H9 (cell line): ENCODE results near the gene SEPTIN2. TPM values are rescaled to one million over a fixed set of nuclear protein-coding genes. Genes with fewer than 3 reads are reported as not detected.

Experiments used
- DNase-seq: peaks from one replicate; pipeline ENCODE4 v3.0.0-alpha.2; 2017
- H2AFZ ChIP-seq: one replicate; pipeline ENCODE4 v1.6.1; 2013; ENCODE audit warnings: mild to moderate bottlenecking, low read length, control low read depth, moderate library complexity
- H2AK5ac ChIP-seq: 2 replicates; pipeline ENCODE4 v1.6.1; 2013; ENCODE audit warnings: low read length, control low read depth, mixed read lengths; ENCODE audit not compliant: insufficient read length
- H2BK120ac ChIP-seq: one replicate; pipeline ENCODE4 v1.6.1; 2013; ENCODE audit warnings: low read depth, mild to moderate bottlenecking, low read length, control low read depth, inconsistent platforms; ENCODE audit not compliant: poor library complexity, severe bottlenecking
- H2BK12ac ChIP-seq: 2 replicates; pipeline ENCODE4 v1.6.1; 2013; ENCODE audit warnings: low read length, control low read depth, mixed read lengths, low read depth; ENCODE audit not compliant: insufficient read length
- H2BK15ac ChIP-seq: 2 replicates; pipeline ENCODE4 v1.6.1; 2013; ENCODE audit warnings: low read depth, low read length, control low read depth
- H2BK20ac ChIP-seq: one replicate; pipeline ENCODE4 v1.6.1; 2013; ENCODE audit warnings: low read depth, mild to moderate bottlenecking, low read length, control low read depth, inconsistent platforms; ENCODE audit not compliant: poor library complexity, severe bottlenecking
- H2BK5ac ChIP-seq: 2 replicates; pipeline ENCODE4 v1.6.1; 2013; ENCODE audit warnings: low read length, control low read depth, mixed read lengths; ENCODE audit not compliant: insufficient read length
- H3K14ac ChIP-seq: 2 replicates; pipeline ENCODE4 v1.6.1; 2013; ENCODE audit warnings: low read length, control low read depth; ENCODE audit not compliant: insufficient read depth
- H3K18ac ChIP-seq: 2 replicates; pipeline ENCODE4 v1.6.1; 2013; ENCODE audit warnings: low read depth, mild to moderate bottlenecking, mixed read lengths, low read length, control low read depth; ENCODE audit not compliant: insufficient read length
- H3K23ac ChIP-seq: 2 replicates; pipeline ENCODE4 v1.6.1; 2013; ENCODE audit warnings: low read length, control low read depth, mixed read lengths, low read depth; ENCODE audit not compliant: insufficient read length
- H3K23me2 ChIP-seq: 2 replicates; pipeline ENCODE4 v1.6.1; 2013; ENCODE audit warnings: low read depth, mild to moderate bottlenecking, mixed read lengths, low read length, control low read depth; ENCODE audit not compliant: insufficient read length, poor library complexity, severe bottlenecking
- H3K27ac ChIP-seq: 2 replicates; pipeline ENCODE4 v1.5.1; 2013; ENCODE audit warnings: low read length, control low read depth, mixed read lengths, low read depth; ENCODE audit not compliant: insufficient read length
- H3K27me3 ChIP-seq: 2 replicates; pipeline ENCODE4 v1.6.1; 2013; ENCODE audit warnings: low read length, control low read depth, inconsistent platforms; ENCODE audit not compliant: insufficient read depth
- H3K4ac ChIP-seq: 2 replicates; pipeline ENCODE4 v1.6.1; 2013; ENCODE audit warnings: low read depth, mild to moderate bottlenecking, control low read depth, inconsistent platforms, low read length, moderate library complexity
- H3K4me1 ChIP-seq: 2 replicates; pipeline ENCODE4 v1.6.1; 2013; ENCODE audit warnings: low read length, control low read depth, inconsistent platforms; ENCODE audit not compliant: insufficient read depth
- H3K4me2 ChIP-seq: 2 replicates; pipeline ENCODE4 v1.6.1; 2013; ENCODE audit warnings: low read length, control low read depth, mixed read lengths; ENCODE audit not compliant: insufficient read length, insufficient read depth
- H3K56ac ChIP-seq: 2 replicates; pipeline ENCODE4 v1.6.1; 2013; ENCODE audit warnings: low read depth, mild to moderate bottlenecking, mixed read lengths, low read length, control low read depth; ENCODE audit not compliant: insufficient read length
- H3K79me1 ChIP-seq: 2 replicates; pipeline ENCODE4 v1.6.1; 2013; ENCODE audit warnings: low read depth, mild to moderate bottlenecking, moderate library complexity, low read length, control low read depth, inconsistent platforms; ENCODE audit not compliant: insufficient read depth, poor library complexity, severe bottlenecking
- H3K79me2 ChIP-seq: 2 replicates; pipeline ENCODE4 v1.6.1; 2013; ENCODE audit warnings: low read length, control low read depth, inconsistent platforms; ENCODE audit not compliant: insufficient read depth
- H3K9ac ChIP-seq: 2 replicates; pipeline ENCODE4 v1.6.1; 2013; ENCODE audit warnings: low read length, control low read depth, mixed read lengths; ENCODE audit not compliant: insufficient read length; ENCODE audit errors: extremely low read depth
- H3K9me3 ChIP-seq: one replicate; pipeline ENCODE4 v1.6.1; 2013; ENCODE audit warnings: low read depth, low read length, inconsistent platforms; ENCODE audit not compliant: control insufficient read depth
- H3T11ph ChIP-seq: one replicate; pipeline ENCODE4 v1.6.1; 2013; ENCODE audit warnings: mild to moderate bottlenecking, low read length, control low read depth, inconsistent platforms
- H4K20me1 ChIP-seq: one replicate; pipeline ENCODE4 v1.6.1; 2013; ENCODE audit not compliant: control insufficient read depth, insufficient read length, insufficient read depth
- H4K5ac ChIP-seq: 2 replicates; pipeline ENCODE4 v1.6.1; 2013; ENCODE audit warnings: low read depth, mild to moderate bottlenecking, mixed read lengths, low read length, control low read depth; ENCODE audit not compliant: insufficient read length
- H4K8ac ChIP-seq: replicated peaks from 2 replicates; pipeline ENCODE4 v1.6.1; 2013; ENCODE audit warnings: low read length, control low read depth, mixed read lengths, low read depth; ENCODE audit not compliant: insufficient read length
- H4K91ac ChIP-seq: 2 replicates; pipeline ENCODE4 v1.6.1; 2013; ENCODE audit warnings: low read depth, mild to moderate bottlenecking, moderate library complexity, mixed read lengths, low read length, control low read depth; ENCODE audit not compliant: insufficient read length
- H3K27ac Mint-ChIP-seq, 3 experiments: 2 replicates in 2 of 3; 3 replicates in 1 of 3; pipeline ENCODE4 v1.8.0; 2020 to 2021; ENCODE audit warnings: mixed read lengths in 3 of 3, mild to moderate bottlenecking in 1 of 3, moderate library complexity in 1 of 3
- H3K27me3 Mint-ChIP-seq: 2 replicates; pipeline ENCODE4 v1.8.0; 2021; ENCODE audit warnings: low read depth, mild to moderate bottlenecking, moderate library complexity, mixed read lengths
- H3K36me3 Mint-ChIP-seq, 3 experiments: 2 replicates in 2 of 3; 3 replicates in 1 of 3; pipeline ENCODE4 v1.8.0; 2020 to 2021; ENCODE audit warnings: low read depth in 3 of 3, mixed read lengths in 3 of 3; ENCODE audit not compliant: insufficient read depth in 1 of 3
- H3K4me1 Mint-ChIP-seq, 2 experiments: 2 replicates each; pipeline ENCODE4 v1.8.0; 2020; ENCODE audit warnings: mixed read lengths in 2 of 2
- H3K4me3 Mint-ChIP-seq, 2 experiments: 2 replicates in 1 of 2; 3 replicates in 1 of 2; pipeline ENCODE4 v1.8.0; 2020 to 2021; ENCODE audit warnings: mild to moderate bottlenecking in 2 of 2, mixed read lengths in 2 of 2, moderate library complexity in 1 of 2
- H3K9me3 Mint-ChIP-seq, 2 experiments: 2 replicates in 1 of 2; 3 replicates in 1 of 2; pipeline ENCODE4 v1.8.0; 2020; ENCODE audit warnings: mild to moderate bottlenecking in 2 of 2, mixed read lengths in 2 of 2, moderate library complexity in 1 of 2
- CTCF ChIP-seq: fragments of 200-600 bp; sonication (generic); conservative IDR thresholded peaks from 3 replicates; pipeline ENCODE4 v1.8.0; 2021; ENCODE audit warnings: antibody characterized with exemption, mild to moderate bottlenecking
- WGBS: extraction: QIAGEN DNeasy Blood & Tissue Kit; methylation state at CpG from one replicate; pipeline ENCODE4 v1.1.7; 2013; ENCODE audit warnings: missing lambda C conversion rate, low lambda C conversion rate, mixed read lengths; ENCODE audit not compliant: insufficient read length; ENCODE audit errors: extremely low coverage; 5-methylcytosine and 5-hydroxymethylcytosine counted together
- total RNA-seq: library from RNA; stranded (reverse); gene quantifications from 2 replicates; pipeline ENCODE4 v1.2.1, GENCODE V29; 2021

The SEPTIN2 gene
- total RNA-seq, 1 experiment from 2014 or later: 385 TPM

GRCh38 chr2:241321886-241322285 lies 6.2 kb downstream of the SEPTIN2 start:
- H3K4me1 Mint-ChIP-seq: peaks cover 60 to 63% of the 10 kb centered on the region in 2 experiments
- no CpG with 5 or more reads among the region's 1 CpG for WGBS
- H3K4me2 ChIP-seq: no peak overlapping the region

More at GRCh38 chr2:241321886-241322285, 6.2 kb downstream of the SEPTIN2 start:
- DNase-seq: no peak
- H3K23ac ChIP-seq: no peak overlapping the region
- no peak overlapping the region for H4K8ac ChIP-seq
- no peak overlapping the region for H2BK5ac ChIP-seq
- no peak overlapping the region for H2AFZ ChIP-seq
- H2BK20ac ChIP-seq: no peak overlapping the region
- peaks cover 5% of the 10 kb centered on the region for H3K23me2 ChIP-seq
- H3K18ac ChIP-seq: no peak overlapping the region
- Mint-ChIP-seq H3K27ac (peak overlapping the region; percentile 0 to 86 (median 73); a peak in 3 of 7 replicates), H3K27me3 (no peaks in the 10 kb centered on the region), H3K36me3 (peaks cover 7 to 43% (median 38%) of the 10 kb centered on the region in 3 experiments; a peak in 6 of 7 replicates), H3K9me3 (no peaks in the 10 kb centered on the region), H3K4me3 (no peak overlapping the region; a peak in 1 of 5 replicates)
- no peak overlapping the region for H2BK120ac ChIP-seq
- no peak overlapping the region for H3K9ac ChIP-seq
- no peak overlapping the region for H3T11ph ChIP-seq
- H3K9me3 ChIP-seq: no peaks in the 10 kb centered on the region
- H2AK5ac ChIP-seq: no peak overlapping the region
- TF ChIP-seq CTCF: no peak
- H3K4ac ChIP-seq: no peak overlapping the region
- peaks cover 7% of the 10 kb centered on the region for H3K79me1 ChIP-seq
- no peak overlapping the region for H2BK15ac ChIP-seq
- H3K79me2 ChIP-seq: peaks cover 67% of the 10 kb centered on the region
- no peaks in the 10 kb centered on the region for H3K27me3 ChIP-seq
- no peak overlapping the region for H3K56ac ChIP-seq
- H3K14ac ChIP-seq: no peak overlapping the region
- H4K5ac ChIP-seq: no peak overlapping the region
- H4K91ac ChIP-seq: no peak overlapping the region
- no peak overlapping the region for H3K27ac ChIP-seq
- peaks cover 3% of the 10 kb centered on the region for H3K4me1 ChIP-seq
- no peak overlapping the region for H2BK12ac ChIP-seq
- no peaks in the 10 kb centered on the region for H4K20me1 ChIP-seq
